ENCODE data around the gene ELP6.

GRCh38 chr3:47464588-47464987 is 48.9 kb downstream of the ELP6 start:
- TF ChIP-seq EP400 (IDR thresholded peaks at IDR 0.05) = no peak
- no peak for TF ChIP-seq MAZ (CRISPR knock-in tag; conservative IDR thresholded peaks at IDR 0.05 in 1 of 2, IDR thresholded peaks at IDR 0.05 in 1 of 2)
- no peak for TF ChIP-seq E2F8 (IDR thresholded peaks at IDR 0.05; ENCODE audit: low read depth, partially characterized antibody)
